ENCODE measurements around the gene GNGT1.
A peak's percentile ranks its signal among the peaks of the same experiment; 100 is the strongest.

Gene GNGT1

GRCh38 chr7:93906267-93906666 lies at the start of gene GNGT1:
TSS of gene GNGT1 (plus strand) at chr7:93906567. CDS start at chr7:93906747, 180 bp downstream.
- DNase-seq (ENCODE audit: low spot score): no peak

- DNase-seq (ENCODE audit: low spot score): no peak
These were observed 47.5 kb upstream of the GNGT1 start for GRCh38 chr7:93858857-93859256.

DNA sequence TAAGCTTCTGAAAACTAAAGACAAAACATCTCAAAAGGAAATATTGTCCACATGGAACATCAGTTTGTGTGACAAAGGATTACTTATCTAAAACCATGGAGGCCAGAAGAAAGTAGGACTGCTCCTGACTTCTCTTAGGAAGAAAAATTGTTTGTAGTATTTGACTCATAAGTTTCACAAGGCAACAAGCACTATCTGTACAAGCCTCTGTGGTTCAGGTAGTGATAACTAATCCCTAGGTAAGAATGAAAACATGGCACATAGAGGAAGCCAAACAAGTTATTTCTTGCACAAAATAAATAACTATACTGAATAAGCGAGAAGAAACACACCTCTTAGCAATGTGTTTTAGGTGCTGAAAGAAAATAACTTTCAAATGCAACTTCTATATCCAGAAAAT lies 46.1 kb upstream of the GNGT1 start:
- no peak for DNase-seq (ENCODE audit: low spot score)

DNA sequence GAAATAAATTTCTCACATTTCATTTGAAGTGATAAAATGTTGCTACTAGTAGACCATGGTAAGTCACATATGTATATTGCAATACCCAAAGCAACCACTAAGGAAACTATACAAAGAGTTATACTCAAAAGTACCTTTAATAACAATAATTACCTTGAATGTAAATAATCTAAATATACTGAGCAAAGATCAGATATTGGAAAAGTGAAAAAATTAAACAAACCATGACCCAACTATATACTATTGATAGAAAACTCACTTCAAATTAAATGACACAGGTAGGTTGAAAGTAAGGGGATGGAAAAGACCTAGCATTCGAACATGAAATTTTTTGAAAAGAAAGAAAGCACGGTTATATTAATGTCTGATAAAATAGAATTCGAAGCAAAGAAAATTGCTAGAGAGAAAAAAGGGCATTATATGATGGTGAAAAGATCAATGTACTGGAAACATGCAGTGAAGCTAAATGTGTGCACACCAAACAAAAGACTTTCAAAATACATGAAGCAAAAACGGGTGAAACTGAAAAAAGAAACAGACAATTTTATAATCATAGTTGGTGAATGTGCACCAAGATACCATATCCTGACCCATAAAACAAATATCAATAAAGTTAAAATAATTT lies 44.9 kb upstream of the GNGT1 start:
- peak; percentile 36 for DNase-seq (ENCODE audit: low spot score)

GRCh38 chr7:93862651-93863050 lies 43.7 kb upstream of the GNGT1 start:
- no peak for DNase-seq (ENCODE audit: low spot score)

DNA sequence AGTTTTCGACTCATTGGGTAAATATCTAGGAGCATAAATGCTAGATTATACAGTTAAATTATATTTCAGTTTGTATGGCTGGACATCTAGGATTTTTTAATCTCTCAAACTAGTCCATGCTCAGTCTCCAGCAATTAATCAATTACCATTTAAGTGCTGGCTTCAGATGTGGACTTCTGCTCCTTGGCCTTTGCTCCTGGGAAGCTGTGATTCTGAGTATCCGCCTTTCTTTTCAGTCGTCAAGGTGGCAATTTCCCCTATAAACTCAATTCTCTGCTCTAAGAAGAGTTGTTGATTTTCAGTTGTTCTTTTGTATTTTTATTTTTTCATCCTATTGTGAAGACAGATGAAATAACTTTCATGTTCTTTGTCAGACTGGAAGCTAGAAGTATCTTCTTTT lies 39.5 kb upstream of the GNGT1 start:
- no peak for DNase-seq (ENCODE audit: low spot score)

GRCh38 chr7:93873998-93874574 lies 32.3 kb upstream of the GNGT1 start:
- no peak for DNase-seq (ENCODE audit: low spot score)

GRCh38 chr7:93877742-93878141 lies 28.6 kb upstream of the GNGT1 start:
- DNase-seq (ENCODE audit: low spot score): no peak

DNA sequence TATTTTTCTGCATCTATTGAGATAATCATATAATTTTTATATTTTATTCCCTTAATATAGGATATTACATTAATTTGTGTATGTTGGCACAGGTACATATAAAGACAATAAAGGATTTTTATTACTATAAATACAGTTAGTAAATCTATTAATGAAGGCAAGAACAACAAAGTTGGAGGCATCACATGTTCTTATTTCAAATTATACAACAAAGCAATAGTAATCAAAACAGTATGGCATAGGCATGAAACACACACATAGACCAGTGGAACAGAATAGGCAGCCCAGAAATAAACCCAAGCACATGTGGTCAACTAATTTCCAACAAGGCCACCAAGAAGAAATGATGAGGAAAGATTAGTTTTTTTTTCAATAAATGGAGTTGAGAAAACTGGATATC lies 27.0 kb upstream of the GNGT1 start:
- no peak for DNase-seq (ENCODE audit: low spot score)

DNA sequence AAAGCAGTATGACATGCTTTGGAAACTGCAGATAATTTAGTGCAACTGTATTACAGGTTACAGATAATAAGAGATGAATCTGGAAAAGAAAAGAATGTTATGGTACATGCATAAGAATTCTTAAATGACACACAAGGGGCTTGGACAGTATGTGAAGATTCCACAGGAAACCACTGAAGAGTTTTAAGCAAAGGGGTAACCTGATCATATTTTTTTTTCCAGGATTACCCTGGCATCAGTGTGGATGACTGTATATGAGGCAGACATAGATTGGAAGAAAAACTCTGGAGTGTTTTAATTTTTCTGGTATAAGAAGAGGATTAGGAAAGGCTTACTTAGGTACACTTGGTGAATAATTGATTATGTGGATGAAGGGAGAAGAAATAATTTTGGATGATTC lies 23.9 kb upstream of the GNGT1 start:
- DNase-seq (ENCODE audit: low spot score): no peak

GRCh38 chr7:93883078-93883916 lies 23.1 kb upstream of the GNGT1 start:
- DNase-seq (ENCODE audit: low spot score): no peak

- no peak for DNase-seq (ENCODE audit: low spot score)
These were observed 22.4 kb upstream of the GNGT1 start for GRCh38 chr7:93883917-93884345.

GRCh38 chr7:93884541-93884940 lies 21.8 kb upstream of the GNGT1 start:
- DNase-seq (ENCODE audit: low spot score): no peak

GRCh38 chr7:93889261-93889660 lies 17.1 kb upstream of the GNGT1 start:
- peak; percentile 45 for DNase-seq (ENCODE audit: low spot score)

DNA sequence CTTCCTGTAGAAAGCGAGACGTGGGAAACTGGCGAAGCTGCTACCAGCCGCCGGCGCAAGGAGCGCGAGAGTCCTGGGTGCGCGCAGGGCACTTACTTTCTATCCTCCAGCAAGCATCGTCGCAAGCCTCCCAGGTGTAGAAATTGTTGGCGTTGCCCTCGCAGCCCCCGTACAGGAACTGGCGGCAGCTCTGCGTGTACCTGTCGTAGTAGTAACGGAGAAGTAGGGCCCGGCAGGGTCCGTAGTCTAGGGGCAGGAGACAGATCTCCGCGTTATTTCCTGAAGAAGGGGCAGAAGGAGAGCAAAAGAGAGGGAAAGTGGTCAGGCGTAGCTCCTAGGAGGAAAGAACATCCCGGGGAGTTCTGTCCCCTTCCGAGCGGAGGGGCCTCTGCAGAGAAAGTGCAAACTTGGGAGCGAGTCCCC lies 16.3 kb upstream of the GNGT1 start:
- DNase-seq (ENCODE audit: low spot score): no peak

GRCh38 chr7:93890464-93891068 lies 15.8 kb upstream of the GNGT1 start, which contains the start of gene TFPI2:
TSS of gene TFPI2 (minus strand) at chr7:93890753. CDS start at chr7:93890678, 75 bp downstream.
- DNase-seq (ENCODE audit: low spot score): no peak

- DNase-seq (ENCODE audit: low spot score): no peak
These were observed 11.9 kb upstream of the GNGT1 start for GRCh38 chr7:93894426-93894825.

DNA sequence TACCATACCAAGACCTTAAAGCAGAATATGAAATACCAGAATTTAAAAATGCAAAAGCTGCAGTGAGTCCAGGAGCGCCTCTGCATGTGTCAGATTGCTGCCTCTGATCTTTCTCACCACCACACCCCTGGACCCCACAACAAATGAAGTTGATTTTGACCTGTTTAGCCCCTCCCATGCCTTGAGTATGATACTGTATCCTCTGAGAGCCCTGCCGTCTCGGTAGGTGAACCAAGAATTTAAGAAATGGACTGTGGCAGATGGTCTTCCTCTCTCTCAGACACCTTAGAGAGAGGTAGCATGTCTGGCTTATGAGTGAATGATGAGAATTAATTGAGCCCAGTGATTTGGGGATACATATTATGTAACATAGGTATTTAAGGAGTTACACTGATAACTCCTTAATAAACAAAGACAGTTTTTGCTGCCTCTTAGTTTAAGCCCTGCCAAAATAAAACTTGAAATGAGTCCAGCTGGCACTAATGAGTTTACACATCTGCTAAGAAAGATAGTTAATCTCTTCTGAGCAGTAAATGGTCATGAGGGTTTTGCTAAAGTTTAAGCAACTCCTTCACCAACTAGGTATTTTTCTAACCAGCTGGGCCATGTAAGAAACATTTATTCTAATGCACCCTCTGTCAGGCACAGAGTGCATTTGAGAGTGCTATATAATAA lies 11.3 kb upstream of the GNGT1 start:
- no peak for DNase-seq (ENCODE audit: low spot score)

GRCh38 chr7:93895859-93896600 lies 10.3 kb upstream of the GNGT1 start:
- no peak for DNase-seq (ENCODE audit: low spot score)

DNA sequence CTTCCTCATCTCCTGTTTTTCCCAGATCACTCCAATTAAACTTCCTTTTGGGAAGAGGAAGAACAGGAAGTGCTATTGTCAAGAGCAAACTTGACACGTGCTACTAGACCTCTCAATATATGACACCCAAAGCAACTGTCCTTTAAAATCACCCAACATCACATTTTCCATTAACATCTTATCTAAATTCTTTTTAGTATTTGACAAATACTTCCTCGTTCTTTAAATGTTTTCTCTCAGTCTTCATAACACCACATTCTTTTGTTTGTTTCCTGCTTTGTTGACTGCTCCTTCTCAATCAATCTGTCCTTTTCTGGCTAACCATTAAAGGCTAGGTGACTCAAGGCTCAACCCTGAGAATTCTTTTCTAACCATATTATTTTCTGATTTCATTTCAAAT lies 8.7 kb upstream of the GNGT1 start:
- DNase-seq (ENCODE audit: low spot score): no peak

GRCh38 chr7:93902777-93903423 lies 3.5 kb upstream of the GNGT1 start:
- DNase-seq (ENCODE audit: low spot score): peak; percentile 46
